Liver (tissue), 9 donors: ENCODE data around the gene DPP9. TPM values are rescaled to one million over a fixed set of nuclear protein-coding genes. Genes with fewer than 3 reads are reported as not detected.

Experiments used
- DNase-seq: peaks from one replicate; pipeline ENCODE4 v3.0.0-alpha.2; 2017; ENCODE audit warnings: low spot score
- H3K27ac ChIP-seq, 2 donors: one replicate each; pipeline ENCODE4 v1.7.0; 2013; ENCODE audit warnings: inconsistent platforms in 2 of 2, low read length in 2 of 2, control low read depth in 1 of 2, low read depth in 1 of 2, mild to moderate bottlenecking in 1 of 2
- H3K27me3 ChIP-seq, 4 donors: one replicate each; pipeline versions ENCODE4 v1.6.1 to v1.7.0; 2013; ENCODE audit warnings: low read length in 3 of 4, inconsistent platforms in 1 of 4, mild to moderate bottlenecking in 1 of 4, moderate library complexity in 1 of 4; ENCODE audit not compliant: control insufficient read depth in 4 of 4, insufficient read depth in 4 of 4
- H3K36me3 ChIP-seq, 4 donors: one replicate each; pipeline versions ENCODE4 v1.6.1 to v1.7.0; 2013; ENCODE audit warnings: low read length in 3 of 4, mild to moderate bottlenecking in 3 of 4, low read depth in 1 of 4, moderate library complexity in 1 of 4; ENCODE audit not compliant: control insufficient read depth in 4 of 4, insufficient read depth in 3 of 4
- H3K4me1 ChIP-seq, 4 donors: one replicate each; pipeline versions ENCODE4 v1.6.1 to v1.7.0; 2013; ENCODE audit warnings: low read length in 3 of 4, mild to moderate bottlenecking in 3 of 4, moderate library complexity in 1 of 4; ENCODE audit not compliant: control insufficient read depth in 4 of 4, insufficient read depth in 4 of 4
- H3K4me3 ChIP-seq, 3 donors: one replicate each; pipeline versions ENCODE4 v1.6.1 to v1.7.0; 2013; ENCODE audit warnings: low read length in 3 of 3, control low read depth in 1 of 3, low read depth in 1 of 3, mild to moderate bottlenecking in 1 of 3
- H3K9ac ChIP-seq, 2 donors: one replicate each; pipeline ENCODE4 v1.7.0; 2013; ENCODE audit warnings: low read length in 2 of 2, mild to moderate bottlenecking in 2 of 2, moderate library complexity in 2 of 2, control low read depth in 1 of 2, low read depth in 1 of 2
- H3K9me3 ChIP-seq, 4 donors: one replicate each; pipeline versions ENCODE4 v1.6.1 to v1.7.0; 2013; ENCODE audit warnings: low read length in 3 of 4; ENCODE audit not compliant: control insufficient read depth in 4 of 4
- EGR1 ChIP-seq, 2 donors: IDR thresholded peaks; 2 replicates each; pipeline ENCODE4 v1.6.1; 2016 to 2018; ENCODE audit warnings: antibody characterized with exemption in 2 of 2, low read depth in 2 of 2
- FOXA1 ChIP-seq: IDR thresholded peaks from 2 replicates; pipeline ENCODE4 v1.6.1; 2016; ENCODE audit warnings: antibody characterized with exemption
- FOXA2 ChIP-seq: IDR thresholded peaks from 2 replicates; pipeline ENCODE4 v1.6.1; 2016; ENCODE audit warnings: antibody characterized with exemption
- GABPA ChIP-seq, 2 donors: IDR thresholded peaks in 1 of 2; conservative IDR thresholded peaks in 1 of 2; 2 replicates each; pipeline ENCODE4 v1.6.1; 2016; ENCODE audit warnings: antibody characterized with exemption in 2 of 2, mild to moderate bottlenecking in 1 of 2, moderate library complexity in 1 of 2
- HNF4A ChIP-seq, 2 donors: conservative IDR thresholded peaks; 2 replicates each; pipeline ENCODE4 v1.6.1; 2016; ENCODE audit warnings: antibody characterized with exemption in 2 of 2, mild to moderate bottlenecking in 2 of 2
- HNF4G ChIP-seq: IDR thresholded peaks from 2 replicates; pipeline ENCODE4 v1.6.1; 2016; ENCODE audit warnings: antibody characterized with exemption
- JUND ChIP-seq, 2 donors: IDR thresholded peaks; 2 replicates each; pipeline ENCODE4 v1.6.1; 2016; ENCODE audit warnings: antibody characterized with exemption in 2 of 2
- NR2F2 ChIP-seq: IDR thresholded peaks from 2 replicates; pipeline ENCODE4 v1.6.1; 2016; ENCODE audit warnings: antibody characterized with exemption
- RAD21 ChIP-seq, 2 donors: IDR thresholded peaks; 2 replicates each; pipeline ENCODE4 v1.6.1; 2016; ENCODE audit warnings: antibody characterized with exemption in 2 of 2, mild to moderate bottlenecking in 2 of 2
- RXRA ChIP-seq, 2 donors: IDR thresholded peaks; 2 replicates each; pipeline ENCODE4 v1.6.1; 2017 to 2018; ENCODE audit warnings: antibody characterized with exemption in 2 of 2, mild to moderate bottlenecking in 1 of 2
- SP1 ChIP-seq: IDR thresholded peaks from 2 replicates; pipeline ENCODE4 v1.6.1; 2018; ENCODE audit warnings: antibody characterized with exemption, mild to moderate bottlenecking
- TAF1 ChIP-seq: conservative IDR thresholded peaks from 2 replicates; pipeline ENCODE4 v1.6.1; 2016; ENCODE audit warnings: antibody characterized with exemption, mild to moderate bottlenecking
- YY1 ChIP-seq: IDR thresholded peaks from 2 replicates; pipeline ENCODE4 v1.6.1; 2016; ENCODE audit warnings: antibody characterized with exemption, mild to moderate bottlenecking
- WGBS: extraction: QIAGEN DNeasy Blood & Tissue Kit; methylation state at CpG from one replicate; pipeline ENCODE4 v1.1.7; 2013; 5-methylcytosine and 5-hydroxymethylcytosine counted together
- polyA plus RNA-seq, 2 donors: library from polyadenylated mRNA; stranded (reverse) in 1 of 2; unstranded in 1 of 2; fragments of 200-250 nt in 1 of 2; fragments of >200 nt in 1 of 2; fragmentation: Nextera tagmentation in 1 of 2; extraction: Ambion mirVana in 1 of 2; gene quantifications; one replicate each; pipeline versions ENCODE4 v1.2.1 to v1.2.3, GENCODE V29; 2013 to 2015
- total RNA-seq, 2 donors: library from RNA; depleted of rRNA; stranded (reverse); fragments of >200 nt; gene quantifications; one replicate each; pipeline ENCODE4 v1.2.3, GENCODE V29; 2014
- TF ChIP-seq, protein P1 (sequence below): IDR thresholded peaks from 2 replicates; pipeline ENCODE4 v1.6.1; 2016; ENCODE audit warnings: antibody characterized with exemption, mild to moderate bottlenecking
- TF ChIP-seq, protein P2 (sequence below): IDR thresholded peaks from 2 replicates; pipeline ENCODE4 v1.6.1; 2016; ENCODE audit warnings: antibody characterized with exemption
- TF ChIP-seq, protein P3 (sequence below): fragments of 150-350 bp; IDR thresholded peaks from 2 replicates; pipeline ENCODE4 v1.5.1; 2017; ENCODE audit warnings: improper control_type of control experiment, low read depth, low read length; ENCODE audit not compliant: missing input control
- TF ChIP-seq, protein P4 (sequence below): IDR thresholded peaks from 2 replicates; pipeline ENCODE4 v1.6.1; 2016; ENCODE audit warnings: antibody characterized with exemption
- TF ChIP-seq, protein P5 (sequence below): IDR thresholded peaks from 2 replicates; pipeline ENCODE4 v1.6.1; 2016; ENCODE audit warnings: antibody characterized with exemption
- donor health status: healthy.
- donor health status: healthy.
- donor health status: healthy.
- donor health status: healthy.
- donor health status: healthy.

DPP9 gene
- total RNA-seq (10 to 100 TPM; 27.3 to 74.5 TPM), polyA plus RNA-seq (10 to 100 TPM; 20.5 to 53.4 TPM)

DNA sequence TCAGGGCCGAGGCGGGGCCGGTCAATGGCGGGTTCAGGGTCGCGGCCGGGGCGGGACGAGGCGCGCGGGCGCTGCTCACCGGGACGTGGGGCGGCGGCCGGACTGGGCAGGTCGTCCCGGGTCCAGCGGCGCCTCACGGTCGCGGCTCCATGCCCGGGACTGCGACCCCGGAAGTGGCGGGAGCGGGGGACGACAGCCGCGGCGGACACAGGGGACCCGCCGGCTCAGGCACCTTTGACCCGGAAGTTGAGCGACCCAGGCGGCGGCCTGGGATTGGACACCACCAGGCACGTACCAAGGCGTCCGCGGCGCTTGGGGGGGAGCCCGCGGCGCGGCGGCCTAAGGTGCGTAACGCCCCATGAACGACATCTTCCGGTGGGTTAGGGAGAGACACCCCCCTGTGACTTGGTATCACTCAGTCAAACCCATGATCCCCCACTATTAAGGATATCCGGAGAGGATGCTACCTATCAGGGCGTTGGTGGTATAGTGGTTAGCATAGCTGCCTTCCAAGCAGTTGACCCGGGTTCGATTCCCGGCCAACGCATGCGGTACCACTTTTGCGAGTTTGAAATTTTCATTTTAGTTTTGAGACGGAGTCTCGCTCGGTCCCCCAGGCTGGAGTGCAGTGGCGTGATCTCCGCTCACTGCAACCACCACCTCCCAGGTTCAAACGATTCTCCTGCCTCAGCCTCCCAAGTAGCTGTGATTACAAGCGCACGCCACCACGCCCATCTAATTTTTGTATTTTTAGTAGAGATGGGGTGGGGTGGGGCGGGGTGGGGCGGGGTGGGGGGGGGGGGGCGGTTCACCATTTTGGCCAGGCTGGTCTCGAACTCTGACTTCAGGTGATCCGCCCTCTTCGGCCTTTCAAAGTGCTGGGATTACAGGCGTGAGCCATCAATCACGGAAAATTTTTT is at the start of gene DPP9:
Gene DPP9 (minus strand): TSS at position 248 of the 920 bp plus-strand sequence. CDS start 3,936 bp downstream, outside the sequence.
- H3K27me3 ChIP-seq: no peaks in the 10 kb centered on the region
- H3K9ac ChIP-seq: peak within 1 kb of the TSS; percentile 73 to 90
- peaks cover 4 to 40% (median 39%) of the 10 kb centered on the region in 4 donors for H3K4me1 ChIP-seq
- H3K36me3 ChIP-seq: peaks cover 3 to 9% (median 6%) of the 10 kb centered on the region in 4 donors
- peak within 1 kb of the TSS; percentile 87 to 98 (median 96) for H3K4me3 ChIP-seq
- H3K27ac ChIP-seq: peak within 1 kb of the TSS; percentile 83 to 93
- WGBS: under 1% methylated on average over 79 of the region's 79 CpGs
- TF ChIP-seq GABPA (IDR thresholded peaks at IDR 0.05 in 1 of 2, conservative IDR thresholded peaks at IDR 0.05 in 1 of 2) (peak; percentile 83 to 93), YY1 (peak; percentile 61), FOXA1 (peak; percentile 64), HNF4G (no peak), NR2F2 (peak; percentile 88), TAF1 (no peak), RXRA (IDR thresholded peaks at IDR 0.05) (peak in 1 of 2 donors; percentile 63), FOXA2 (peak; percentile 28), RAD21 (IDR thresholded peaks at IDR 0.05) (peak; percentile 48 to 66), SP1 (peak; percentile 87), HNF4A (conservative IDR thresholded peaks at IDR 0.05) (peak in 1 of 2 donors; percentile 39), EGR1 (IDR thresholded peaks at IDR 0.05; ENCODE audit: low read depth in 2 of 2) (peak in 1 of 2 donors; percentile 39), JUND (IDR thresholded peaks at IDR 0.05) (peak; percentile 28 to 66)
- TF ChIP-seq, protein P1, sequence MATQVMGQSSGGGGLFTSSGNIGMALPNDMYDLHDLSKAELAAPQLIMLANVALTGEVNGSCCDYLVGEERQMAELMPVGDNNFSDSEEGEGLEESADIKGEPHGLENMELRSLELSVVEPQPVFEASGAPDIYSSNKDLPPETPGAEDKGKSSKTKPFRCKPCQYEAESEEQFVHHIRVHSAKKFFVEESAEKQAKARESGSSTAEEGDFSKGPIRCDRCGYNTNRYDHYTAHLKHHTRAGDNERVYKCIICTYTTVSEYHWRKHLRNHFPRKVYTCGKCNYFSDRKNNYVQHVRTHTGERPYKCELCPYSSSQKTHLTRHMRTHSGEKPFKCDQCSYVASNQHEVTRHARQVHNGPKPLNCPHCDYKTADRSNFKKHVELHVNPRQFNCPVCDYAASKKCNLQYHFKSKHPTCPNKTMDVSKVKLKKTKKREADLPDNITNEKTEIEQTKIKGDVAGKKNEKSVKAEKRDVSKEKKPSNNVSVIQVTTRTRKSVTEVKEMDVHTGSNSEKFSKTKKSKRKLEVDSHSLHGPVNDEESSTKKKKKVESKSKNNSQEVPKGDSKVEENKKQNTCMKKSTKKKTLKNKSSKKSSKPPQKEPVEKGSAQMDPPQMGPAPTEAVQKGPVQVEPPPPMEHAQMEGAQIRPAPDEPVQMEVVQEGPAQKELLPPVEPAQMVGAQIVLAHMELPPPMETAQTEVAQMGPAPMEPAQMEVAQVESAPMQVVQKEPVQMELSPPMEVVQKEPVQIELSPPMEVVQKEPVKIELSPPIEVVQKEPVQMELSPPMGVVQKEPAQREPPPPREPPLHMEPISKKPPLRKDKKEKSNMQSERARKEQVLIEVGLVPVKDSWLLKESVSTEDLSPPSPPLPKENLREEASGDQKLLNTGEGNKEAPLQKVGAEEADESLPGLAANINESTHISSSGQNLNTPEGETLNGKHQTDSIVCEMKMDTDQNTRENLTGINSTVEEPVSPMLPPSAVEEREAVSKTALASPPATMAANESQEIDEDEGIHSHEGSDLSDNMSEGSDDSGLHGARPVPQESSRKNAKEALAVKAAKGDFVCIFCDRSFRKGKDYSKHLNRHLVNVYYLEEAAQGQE: no peak
- TF ChIP-seq, protein P2, sequence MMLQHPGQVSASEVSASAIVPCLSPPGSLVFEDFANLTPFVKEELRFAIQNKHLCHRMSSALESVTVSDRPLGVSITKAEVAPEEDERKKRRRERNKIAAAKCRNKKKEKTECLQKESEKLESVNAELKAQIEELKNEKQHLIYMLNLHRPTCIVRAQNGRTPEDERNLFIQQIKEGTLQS: peak; percentile 100
- TF ChIP-seq, protein P3, sequence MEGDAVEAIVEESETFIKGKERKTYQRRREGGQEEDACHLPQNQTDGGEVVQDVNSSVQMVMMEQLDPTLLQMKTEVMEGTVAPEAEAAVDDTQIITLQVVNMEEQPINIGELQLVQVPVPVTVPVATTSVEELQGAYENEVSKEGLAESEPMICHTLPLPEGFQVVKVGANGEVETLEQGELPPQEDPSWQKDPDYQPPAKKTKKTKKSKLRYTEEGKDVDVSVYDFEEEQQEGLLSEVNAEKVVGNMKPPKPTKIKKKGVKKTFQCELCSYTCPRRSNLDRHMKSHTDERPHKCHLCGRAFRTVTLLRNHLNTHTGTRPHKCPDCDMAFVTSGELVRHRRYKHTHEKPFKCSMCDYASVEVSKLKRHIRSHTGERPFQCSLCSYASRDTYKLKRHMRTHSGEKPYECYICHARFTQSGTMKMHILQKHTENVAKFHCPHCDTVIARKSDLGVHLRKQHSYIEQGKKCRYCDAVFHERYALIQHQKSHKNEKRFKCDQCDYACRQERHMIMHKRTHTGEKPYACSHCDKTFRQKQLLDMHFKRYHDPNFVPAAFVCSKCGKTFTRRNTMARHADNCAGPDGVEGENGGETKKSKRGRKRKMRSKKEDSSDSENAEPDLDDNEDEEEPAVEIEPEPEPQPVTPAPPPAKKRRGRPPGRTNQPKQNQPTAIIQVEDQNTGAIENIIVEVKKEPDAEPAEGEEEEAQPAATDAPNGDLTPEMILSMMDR: peak; percentile 40
- TF ChIP-seq, protein P4, sequence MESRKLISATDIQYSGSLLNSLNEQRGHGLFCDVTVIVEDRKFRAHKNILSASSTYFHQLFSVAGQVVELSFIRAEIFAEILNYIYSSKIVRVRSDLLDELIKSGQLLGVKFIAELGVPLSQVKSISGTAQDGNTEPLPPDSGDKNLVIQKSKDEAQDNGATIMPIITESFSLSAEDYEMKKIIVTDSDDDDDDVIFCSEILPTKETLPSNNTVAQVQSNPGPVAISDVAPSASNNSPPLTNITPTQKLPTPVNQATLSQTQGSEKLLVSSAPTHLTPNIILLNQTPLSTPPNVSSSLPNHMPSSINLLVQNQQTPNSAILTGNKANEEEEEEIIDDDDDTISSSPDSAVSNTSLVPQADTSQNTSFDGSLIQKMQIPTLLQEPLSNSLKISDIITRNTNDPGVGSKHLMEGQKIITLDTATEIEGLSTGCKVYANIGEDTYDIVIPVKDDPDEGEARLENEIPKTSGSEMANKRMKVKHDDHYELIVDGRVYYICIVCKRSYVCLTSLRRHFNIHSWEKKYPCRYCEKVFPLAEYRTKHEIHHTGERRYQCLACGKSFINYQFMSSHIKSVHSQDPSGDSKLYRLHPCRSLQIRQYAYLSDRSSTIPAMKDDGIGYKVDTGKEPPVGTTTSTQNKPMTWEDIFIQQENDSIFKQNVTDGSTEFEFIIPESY: peak; percentile 78
- TF ChIP-seq, protein P5, sequence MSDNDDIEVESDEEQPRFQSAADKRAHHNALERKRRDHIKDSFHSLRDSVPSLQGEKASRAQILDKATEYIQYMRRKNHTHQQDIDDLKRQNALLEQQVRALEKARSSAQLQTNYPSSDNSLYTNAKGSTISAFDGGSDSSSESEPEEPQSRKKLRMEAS: peak; percentile 94
- no peaks in the 10 kb centered on the region for H3K9me3 ChIP-seq
- DNase-seq: peak; percentile 96
